IPS DF 4.7 (cell line): ENCODE data around the gene TUBB6.

ENCODE experiments used
- DNase-seq: peaks from one replicate; pipeline ENCODE4 v3.0.0-alpha.2; 2013; ENCODE audit warnings: low spot score; ENCODE audit errors: extremely low read depth

Gene TUBB6

DNA sequence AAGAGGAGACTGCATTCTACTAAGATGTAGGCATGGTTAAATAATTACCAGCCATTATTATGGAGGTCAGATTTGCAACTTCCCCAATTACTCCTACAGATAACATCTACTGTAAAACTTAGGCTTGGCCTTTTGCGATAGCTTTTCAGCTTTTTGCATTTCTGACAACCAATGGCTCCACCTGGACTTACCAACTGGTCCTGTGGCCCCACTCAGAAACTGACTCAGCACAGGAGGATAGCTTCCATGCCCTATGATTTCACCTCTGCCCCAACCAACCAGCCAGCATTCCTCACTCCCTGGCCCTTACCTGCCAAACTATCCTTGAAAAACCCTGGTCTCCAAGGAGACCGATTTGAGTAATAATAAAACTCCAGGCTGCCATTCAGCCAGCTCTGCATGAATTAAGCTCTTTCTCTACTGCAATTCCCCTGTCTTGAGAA lies 28.2 kb downstream of the TUBB6 start:
- DNase-seq, result peak; percentile 85

GRCh38 chr18:12336887-12337286 lies 28.8 kb downstream of the TUBB6 start:
- DNase-seq, result no peak

DNA sequence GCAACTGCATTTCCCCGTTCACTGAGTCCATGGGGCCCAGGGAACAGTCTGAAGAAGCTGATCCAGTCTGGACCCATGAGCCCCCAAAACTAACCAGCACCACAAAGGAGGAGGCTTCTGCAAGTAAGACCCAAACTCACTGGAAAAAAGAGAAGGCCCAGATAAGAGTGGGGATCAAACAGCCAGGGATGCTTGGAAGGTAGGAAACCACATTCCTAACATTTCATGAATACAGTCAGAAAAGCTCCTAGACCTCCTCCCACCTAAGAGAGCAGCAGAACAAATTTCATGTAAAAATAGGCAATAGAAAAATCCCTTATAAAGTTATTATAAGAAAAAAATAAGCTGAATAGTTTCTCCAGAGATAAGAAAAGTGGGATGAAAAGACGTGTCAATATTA lies 30.3 kb downstream of the TUBB6 start:
- DNase-seq, result no peak

DNA sequence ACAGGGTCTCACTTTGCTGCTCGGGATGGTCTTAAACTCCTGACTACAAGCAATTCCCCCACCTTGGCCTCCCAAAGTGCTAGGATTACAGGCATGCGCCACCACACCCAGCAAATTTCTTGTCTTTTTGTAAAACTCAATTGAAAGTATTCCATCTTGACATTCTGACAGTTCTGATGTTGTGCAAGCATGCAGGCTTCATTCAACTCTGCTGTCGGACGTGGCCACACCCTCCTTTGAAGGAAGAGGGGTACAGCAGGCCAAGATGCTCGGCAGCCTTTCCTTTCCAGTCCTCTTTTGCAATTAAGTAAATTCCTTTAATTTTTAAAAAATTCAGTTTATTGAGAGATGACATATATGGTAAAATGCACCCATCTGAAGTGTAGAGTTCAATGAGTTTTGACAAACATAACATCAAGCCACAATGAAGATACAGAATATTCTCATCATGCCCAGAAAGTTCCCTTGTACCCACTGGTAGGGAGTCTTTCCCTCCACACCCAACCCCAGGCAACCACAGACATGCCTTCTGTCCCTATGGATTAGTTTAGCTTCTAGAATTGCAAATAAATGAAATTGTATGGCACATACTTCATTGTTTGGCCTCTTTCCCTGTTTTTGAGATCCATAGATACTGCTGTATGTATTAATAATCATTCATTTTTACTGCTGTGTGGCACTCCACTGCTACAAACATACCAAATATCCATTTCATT lies 33.1 kb downstream of the TUBB6 start:
- no peak for DNase-seq

DNA sequence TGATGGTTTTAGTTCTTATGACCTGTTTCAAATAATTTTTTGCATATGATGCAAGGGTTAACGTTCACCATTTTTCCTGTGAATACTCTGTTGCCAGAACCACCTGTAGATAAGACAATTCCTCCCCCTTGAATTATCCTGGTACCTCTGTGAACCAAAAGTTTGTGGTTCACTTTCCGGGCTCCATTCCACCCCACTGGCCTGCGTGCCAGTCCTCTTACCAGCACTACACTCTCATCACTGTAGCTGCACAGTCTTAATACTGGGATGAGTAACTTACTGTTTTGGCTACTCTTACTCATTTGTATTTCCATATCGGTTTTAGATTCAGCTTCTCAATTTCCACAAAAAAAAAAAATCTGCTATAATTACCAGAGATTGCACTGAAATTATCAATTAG lies 34.6 kb downstream of the TUBB6 start:
- no peak for DNase-seq

- no peak for DNase-seq
Measured at GRCh38 chr18:12345491-12346239, 37.6 kb downstream of the TUBB6 start.

GRCh38 chr18:12346240-12346565 lies 38.2 kb downstream of the TUBB6 start:
- DNase-seq, result no peak

DNA sequence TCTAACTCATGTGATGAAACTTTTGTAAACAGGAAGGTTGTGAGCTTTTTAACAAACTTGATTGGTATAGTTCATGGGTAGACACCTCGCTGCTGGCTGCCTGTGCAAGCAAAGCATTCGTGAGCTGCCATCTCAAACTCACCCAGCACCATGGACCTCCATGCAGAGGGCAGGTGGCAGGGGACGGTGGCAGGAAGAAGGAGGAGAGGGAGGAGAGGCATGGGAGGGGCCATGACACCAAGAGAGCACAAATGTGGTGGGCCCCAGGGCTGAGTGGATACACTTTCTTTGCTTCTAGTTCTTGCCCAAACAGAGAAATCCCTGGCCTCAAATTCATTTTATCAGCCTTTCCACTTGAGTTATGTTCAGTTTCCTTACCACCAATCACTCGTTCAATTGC lies 39.9 kb downstream of the TUBB6 start:
- no peak for DNase-seq

DNA sequence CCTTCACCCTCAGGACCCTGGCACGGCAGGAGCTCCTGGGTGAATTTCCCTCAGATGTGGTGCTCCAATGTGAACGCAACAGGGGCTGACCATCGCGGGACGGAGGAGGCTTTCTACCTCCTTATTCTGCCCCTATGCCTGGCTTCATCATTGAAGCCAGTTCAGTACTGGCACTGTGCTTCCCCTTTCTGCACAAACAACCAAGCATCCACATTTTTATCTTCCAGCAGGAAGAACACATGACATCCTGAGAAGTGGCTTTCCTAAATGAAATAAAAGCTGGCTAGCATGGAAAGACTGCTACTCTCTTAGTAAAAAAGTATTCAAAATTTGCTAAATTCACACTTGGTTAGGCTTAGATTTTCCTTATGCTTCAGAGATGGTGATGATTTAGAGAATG lies 44.1 kb downstream of the TUBB6 start:
- DNase-seq, result no peak

DNA sequence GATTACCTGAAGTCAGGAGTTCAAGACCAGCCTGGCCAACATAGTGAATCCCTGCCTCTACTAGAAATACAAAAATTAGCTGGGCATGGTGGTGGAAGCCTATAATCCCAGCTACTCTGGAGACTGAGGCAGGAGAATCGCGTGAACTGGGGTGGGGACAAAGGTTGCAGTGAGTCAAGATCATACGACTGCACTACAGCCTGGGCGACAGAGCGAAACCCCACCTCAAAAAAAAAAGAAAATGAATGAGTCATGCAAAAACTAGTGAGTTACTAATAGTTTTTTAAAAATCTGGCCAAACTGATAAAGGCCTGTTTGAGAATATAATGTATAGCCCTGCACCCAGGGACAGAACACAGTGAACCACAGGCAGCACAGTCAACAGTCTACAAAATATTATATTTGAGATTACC lies 51.5 kb downstream of the TUBB6 start:
- DNase-seq, result no peak

DNA sequence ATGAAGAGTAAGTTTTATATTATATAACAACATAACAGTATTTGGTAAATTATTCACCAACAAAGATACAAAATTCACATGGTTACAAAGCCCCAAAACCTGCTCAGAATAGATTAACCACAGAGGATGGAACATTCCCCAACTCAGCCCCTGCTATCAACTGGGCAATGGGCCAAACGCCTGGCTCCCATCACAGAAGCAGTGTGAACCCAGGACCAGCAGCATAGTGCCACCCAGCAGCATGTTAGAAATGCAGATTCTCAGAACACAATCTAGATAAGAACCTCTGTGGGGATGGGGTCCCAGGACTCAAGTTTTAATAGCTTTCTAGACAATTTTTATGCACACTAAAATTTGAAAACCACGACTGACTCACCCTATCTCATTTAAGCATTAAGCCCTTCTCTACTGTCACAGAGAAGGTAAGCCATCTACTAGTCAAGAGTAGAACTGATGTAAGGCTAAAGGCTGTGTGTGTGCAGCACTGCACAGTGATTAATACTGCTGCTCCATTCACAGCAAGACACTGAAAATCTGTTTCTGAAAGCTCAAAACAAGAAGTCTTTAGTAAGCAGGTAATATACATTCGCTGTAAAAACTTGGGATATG lies 53.8 kb downstream of the TUBB6 start:
- no peak for DNase-seq

DNA sequence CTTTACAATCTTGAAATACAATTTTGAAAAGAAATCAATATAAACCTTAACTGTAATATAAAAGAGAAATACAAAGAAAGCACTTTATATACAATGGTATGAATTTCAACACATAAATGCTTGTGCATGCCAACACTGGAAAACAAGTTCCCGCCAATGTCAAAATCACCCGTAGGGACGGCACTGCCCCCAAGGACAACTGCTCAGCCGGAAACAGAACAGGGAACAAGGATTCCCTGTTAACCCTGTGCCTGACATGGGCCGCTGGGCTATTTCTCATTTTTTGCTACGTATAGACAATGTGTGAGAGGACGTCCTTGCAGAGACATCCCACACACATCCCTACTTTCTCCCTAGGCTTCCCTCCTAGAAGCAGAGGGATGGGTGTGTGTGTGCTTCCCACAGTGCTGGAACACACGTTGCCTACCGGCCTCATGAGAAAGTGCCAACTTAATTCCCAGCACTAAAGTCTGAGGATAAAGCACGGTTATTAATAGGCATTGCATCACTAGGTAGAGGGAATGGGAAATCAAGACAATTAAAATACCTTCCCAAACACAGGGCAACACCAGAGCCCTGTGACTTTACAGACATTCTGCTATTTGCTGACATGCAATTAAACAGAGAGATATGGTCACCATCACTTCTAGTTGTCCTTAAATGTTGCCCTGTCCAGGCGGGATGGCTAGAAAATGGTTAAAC lies 54.6 kb downstream of the TUBB6 start:
- no peak for DNase-seq

DNA sequence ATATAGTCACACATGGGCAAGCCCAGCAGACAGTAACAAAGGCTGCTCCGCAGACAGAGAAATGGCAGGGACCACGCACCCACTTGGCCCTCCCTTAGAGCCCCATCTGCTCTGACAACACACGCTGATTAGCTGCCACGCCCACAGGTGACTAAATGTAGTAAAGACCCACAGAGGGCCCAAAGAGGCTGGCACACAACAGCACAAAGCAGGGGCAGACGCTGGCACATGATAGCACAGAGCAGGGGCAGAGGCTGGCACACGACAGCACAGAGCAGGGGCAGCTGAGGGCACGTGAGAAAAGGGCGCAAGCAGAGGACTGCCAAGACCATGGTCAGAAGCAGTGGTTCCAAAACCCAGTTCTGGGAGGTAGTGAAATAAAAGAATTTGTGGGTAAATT lies 58.3 kb downstream of the TUBB6 start:
- DNase-seq, result no peak

GRCh38 chr18:12366784-12367183 lies 58.7 kb downstream of the TUBB6 start:
- DNase-seq, result no peak

- DNase-seq, result no peak
Measured at GRCh38 chr18:12369211-12369610, 61.2 kb downstream of the TUBB6 start.

DNA sequence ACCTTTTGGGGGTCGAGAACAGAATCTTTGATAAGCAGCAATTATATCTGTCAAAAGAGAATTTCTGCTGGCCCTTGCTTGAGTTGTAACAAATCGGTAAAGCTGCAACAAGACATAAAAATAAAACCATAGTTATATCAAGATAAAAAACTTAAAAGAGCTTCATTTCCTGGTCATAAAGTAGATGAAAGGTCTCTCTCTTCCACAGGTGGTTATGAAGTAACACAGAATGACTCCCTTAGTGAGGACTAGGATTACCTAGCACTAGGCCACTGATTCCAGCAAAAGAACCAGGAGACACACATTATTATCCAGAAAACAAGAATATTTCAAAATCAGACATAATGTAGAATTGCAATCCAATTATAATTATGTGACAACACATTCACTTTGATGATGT lies 63.5 kb downstream of the TUBB6 start:
- no peak for DNase-seq

DNA sequence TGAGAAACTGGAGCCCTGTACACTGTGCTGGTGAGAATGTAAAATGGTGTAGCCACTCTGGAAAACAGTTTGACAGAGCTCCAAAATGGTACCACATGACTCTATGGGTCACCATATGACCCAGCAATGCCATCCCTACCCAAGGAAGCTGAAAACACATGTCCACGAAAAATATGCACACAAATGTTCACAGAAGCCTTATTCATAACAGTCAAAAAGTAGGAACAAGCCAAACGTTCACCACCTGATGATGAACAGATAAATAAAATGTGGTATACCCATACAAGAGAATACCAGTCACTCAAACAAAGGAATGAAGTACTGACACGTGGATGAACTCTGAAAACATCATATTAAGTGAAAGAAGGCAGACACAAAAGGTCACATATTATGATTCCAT lies 64.4 kb downstream of the TUBB6 start:
- no peak for DNase-seq

- no peak for DNase-seq
Measured at GRCh38 chr18:12373116-12373770, 65.2 kb downstream of the TUBB6 start.

- DNase-seq, result no peak
Measured at GRCh38 chr18:12373771-12374116, 65.7 kb downstream of the TUBB6 start.

- DNase-seq, result no peak
Measured at GRCh38 chr18:12374401-12374800, 66.4 kb downstream of the TUBB6 start.
